HG03342 (cell line): ENCODE results near the gene PNPO.

Experiments used
- ATAC-seq: cut with Tn5 transposase; IDR thresholded peaks from one replicate; pipeline ENCODE4 v1.9.1; 2021; ENCODE audit warnings: mild to moderate bottlenecking, moderate library complexity; ENCODE audit not compliant: unreplicated experiment

PNPO gene

GRCh38 chr17:47941246-47942095 lies at the start of gene PNPO:
TSS of gene PNPO (plus strand) at chr17:47941571. CDS start at chr17:47941676, 105 bp downstream.
- peak; percentile 92 for ATAC-seq

GRCh38 chr17:47894498-47895346 lies 46.6 kb upstream of the PNPO start:
- no peak for ATAC-seq

- ATAC-seq: no peak
Measured at GRCh38 chr17:47895347-47895855, 46.0 kb upstream of the PNPO start.

GRCh38 chr17:47895856-47896671 lies 45.3 kb upstream of the PNPO start, which contains the start of gene SP2:
TSS of gene SP2 (plus strand) at chr17:47896236. CDS start at chr17:47896287, 51 bp downstream.
- ATAC-seq: peak; percentile 87

GRCh38 chr17:47896672-47897490 lies 44.5 kb upstream of the PNPO start:
- no peak for ATAC-seq

GRCh38 chr17:47897561-47897960 lies 43.8 kb upstream of the PNPO start:
- no peak for ATAC-seq

- no peak for ATAC-seq
Measured at GRCh38 chr17:47898241-47898640, 43.1 kb upstream of the PNPO start.

- ATAC-seq: no peak
Measured at GRCh38 chr17:47899643-47900042, 41.7 kb upstream of the PNPO start.

GRCh38 chr17:47901423-47901822 lies 39.9 kb upstream of the PNPO start:
- ATAC-seq: no peak

GRCh38 chr17:47902039-47902744 lies 39.2 kb upstream of the PNPO start:
- no peak for ATAC-seq

GRCh38 chr17:47905221-47905733 lies 36.1 kb upstream of the PNPO start:
- no peak for ATAC-seq

- ATAC-seq: no peak
Measured at GRCh38 chr17:47906443-47906842, 34.9 kb upstream of the PNPO start.

- no peak for ATAC-seq
Measured at GRCh38 chr17:47907932-47908562, 33.3 kb upstream of the PNPO start.

- no peak for ATAC-seq
Measured at GRCh38 chr17:47913050-47913449, 28.3 kb upstream of the PNPO start.

- ATAC-seq: no peak
Measured at GRCh38 chr17:47914306-47914948, 26.9 kb upstream of the PNPO start.

GRCh38 chr17:47915776-47916398 lies 25.5 kb upstream of the PNPO start:
- no peak for ATAC-seq

- ATAC-seq: no peak
Measured at GRCh38 chr17:47916489-47917208, 24.7 kb upstream of the PNPO start.
